Measurements from ENCODE around the gene GPC6. TPM values are rescaled to one million over a fixed set of nuclear protein-coding genes. Genes with fewer than 3 reads are reported as not detected.

The GPC6 gene
- total and polyA plus RNA-seq, 4 donors, result 5.0 to 37.4 (median 18.9) TPM

- no peak for DNase-seq
- ATAC-seq (ENCODE audit: low FRiP score), result no peak
- intact Hi-C loops (cut with DNase I), result no loop called here
These were observed 1025.4 kb downstream of the GPC6 start for GRCh38 chr13:94251831-94252608.

GRCh38 chr13:94254737-94255136 lies 1028.1 kb downstream of the GPC6 start:
- no peak overlapping the region for H3K27ac ChIP-seq (ENCODE audit: low read depth in 1 of 2, low read length in 2 of 2)
- H3K27me3 ChIP-seq (ENCODE audit: control insufficient read depth in 1 of 2, insufficient read depth in 2 of 2, low read length in 1 of 2), result no peaks in the 10 kb centered on the region
- intact Hi-C loops (cut with DNase I), result no loop called here
- no peaks in the 10 kb centered on the region for H3K36me3 ChIP-seq (ENCODE audit: control insufficient read depth in 1 of 2, insufficient read depth in 2 of 2, low read length in 1 of 2)
- ATAC-seq (ENCODE audit: low FRiP score) (no peak), DNase-seq (no peak)
- no peak overlapping the region for H3K4me3 ChIP-seq (ENCODE audit: low read length in 2 of 2)
- no peaks in the 10 kb centered on the region for H3K4me1 ChIP-seq (ENCODE audit: control insufficient read depth in 1 of 2, insufficient read depth in 2 of 2, low read length in 2 of 2)
- no peaks in the 10 kb centered on the region for H3K9me3 ChIP-seq (ENCODE audit: control insufficient read depth, low read length)

More at GRCh38 chr13:94251831-94252608, 1025.4 kb downstream of the GPC6 start:
- H3K36me3 ChIP-seq (ENCODE audit: control insufficient read depth in 1 of 2, insufficient read depth in 2 of 2, low read length in 1 of 2), result no peaks in the 10 kb centered on the region
- no peak overlapping the region for H3K4me3 ChIP-seq (ENCODE audit: low read length in 2 of 2)
- H3K27ac ChIP-seq (ENCODE audit: low read depth in 1 of 2, low read length in 2 of 2), result no peak overlapping the region
- no peaks in the 10 kb centered on the region for H3K4me1 ChIP-seq (ENCODE audit: control insufficient read depth in 1 of 2, insufficient read depth in 2 of 2, low read length in 2 of 2)
- 55 to 58% methylated on average over 9 of the region's 9 CpGs for WGBS, 2 donors
- no peaks in the 10 kb centered on the region for H3K27me3 ChIP-seq (ENCODE audit: control insufficient read depth in 1 of 2, insufficient read depth in 2 of 2, low read length in 1 of 2)
- H3K9me3 ChIP-seq (ENCODE audit: control insufficient read depth, low read length), result no peaks in the 10 kb centered on the region

DNA sequence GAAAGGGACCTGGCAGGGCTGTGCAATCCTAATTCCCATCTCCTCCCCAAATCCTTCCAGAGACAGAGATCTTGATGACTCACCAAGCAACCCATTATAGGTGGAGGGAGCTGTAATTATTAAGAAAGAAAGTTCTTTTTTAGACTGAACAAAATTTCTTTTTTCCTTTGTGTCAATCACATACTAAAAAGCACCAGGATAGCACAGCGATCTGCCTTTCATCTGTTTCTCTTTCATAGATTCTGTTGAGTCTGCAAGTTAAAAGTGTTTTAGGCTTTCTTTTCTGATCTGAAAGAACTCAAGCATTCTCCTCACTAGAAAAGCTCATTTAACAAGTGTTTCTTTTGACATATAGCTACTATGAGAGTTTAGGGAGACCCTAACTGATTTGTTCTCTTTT lies 1030.1 kb downstream of the GPC6 start:
- H3K9me3 ChIP-seq (ENCODE audit: control insufficient read depth, low read length), result no peaks in the 10 kb centered on the region
- ATAC-seq (ENCODE audit: low FRiP score), result no peak
- H3K4me1 ChIP-seq (ENCODE audit: control insufficient read depth in 1 of 2, insufficient read depth in 2 of 2, low read length in 2 of 2), result no peaks in the 10 kb centered on the region
- H3K4me3 ChIP-seq (ENCODE audit: low read length in 2 of 2), result no peak overlapping the region
- no peak for DNase-seq
- H3K27ac ChIP-seq (ENCODE audit: low read depth in 1 of 2, low read length in 2 of 2), result no peak overlapping the region
- no peaks in the 10 kb centered on the region for H3K36me3 ChIP-seq (ENCODE audit: control insufficient read depth in 1 of 2, insufficient read depth in 2 of 2, low read length in 1 of 2)
- intact Hi-C loops (cut with DNase I), result no loop called here
- no peaks in the 10 kb centered on the region for H3K27me3 ChIP-seq (ENCODE audit: control insufficient read depth in 1 of 2, insufficient read depth in 2 of 2, low read length in 1 of 2)
- 94 to 96% methylated on average over 1 of the region's 1 CpG for WGBS, 2 donors

DNA sequence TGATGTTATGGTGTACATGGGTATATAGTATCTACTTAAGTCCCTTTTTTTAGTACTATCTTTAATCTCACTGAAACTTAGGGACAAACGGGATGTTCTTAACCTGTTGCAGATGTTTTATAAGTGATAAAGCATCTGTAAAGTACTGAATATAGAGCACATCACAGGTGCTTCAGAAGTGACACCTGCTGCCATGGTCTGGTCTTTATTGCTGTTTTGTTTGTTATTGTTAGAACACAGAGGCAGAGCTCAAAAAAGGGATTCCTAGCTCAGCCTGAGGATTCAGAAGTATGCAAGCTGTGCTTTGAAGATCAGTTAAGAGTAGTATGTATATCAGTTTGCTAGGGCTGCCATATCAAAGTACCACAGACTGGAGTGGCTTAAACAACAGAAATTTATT lies 1033.4 kb downstream of the GPC6 start:
- Histone ChIP-seq H3K27ac (ENCODE audit: low read depth in 1 of 2, low read length in 2 of 2) (no peak overlapping the region), H3K9me3 (ENCODE audit: control insufficient read depth, low read length) (no peaks in the 10 kb centered on the region), H3K27me3 (ENCODE audit: control insufficient read depth in 1 of 2, insufficient read depth in 2 of 2, low read length in 1 of 2) (no peaks in the 10 kb centered on the region), H3K4me1 (ENCODE audit: control insufficient read depth in 1 of 2, insufficient read depth in 2 of 2, low read length in 2 of 2) (no peaks in the 10 kb centered on the region), H3K4me3 (ENCODE audit: low read length in 2 of 2) (no peak overlapping the region), H3K36me3 (ENCODE audit: control insufficient read depth in 1 of 2, insufficient read depth in 2 of 2, low read length in 1 of 2) (no peaks in the 10 kb centered on the region)
- DNase-seq (no peak), ATAC-seq (ENCODE audit: low FRiP score) (no peak)
- intact Hi-C loops (cut with DNase I), result no loop called here
- WGBS, 2 donors, result 92 to 94% methylated on average over 1 of the region's 1 CpG

DNA sequence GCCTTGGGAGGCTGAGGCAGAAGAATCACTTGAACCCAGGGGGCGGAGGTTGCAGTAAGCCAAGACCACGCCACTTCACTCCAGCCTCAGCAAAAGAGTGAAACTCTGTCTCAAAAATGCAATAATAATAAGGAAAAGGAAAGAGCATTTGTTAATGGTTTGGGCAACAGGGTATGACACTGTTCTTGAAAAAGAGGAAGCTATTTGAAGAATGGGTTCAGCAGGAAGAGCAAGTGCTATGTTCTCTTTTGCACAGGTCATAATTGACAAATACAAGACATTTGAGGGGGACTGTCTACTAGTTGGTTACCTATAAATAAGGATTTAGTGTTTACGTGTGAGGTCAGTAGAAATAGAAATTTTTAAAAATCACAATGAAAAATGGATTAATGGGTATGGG lies 1034.6 kb downstream of the GPC6 start:
- intact Hi-C loops (cut with DNase I), result no loop called here
- WGBS, 2 donors, result 84 to 95% methylated on average over 3 of the region's 3 CpGs
- Histone ChIP-seq H3K4me3 (ENCODE audit: low read length in 2 of 2) (no peak overlapping the region), H3K36me3 (ENCODE audit: control insufficient read depth in 1 of 2, insufficient read depth in 2 of 2, low read length in 1 of 2) (no peaks in the 10 kb centered on the region), H3K27me3 (ENCODE audit: control insufficient read depth in 1 of 2, insufficient read depth in 2 of 2, low read length in 1 of 2) (no peaks in the 10 kb centered on the region), H3K27ac (ENCODE audit: low read depth in 1 of 2, low read length in 2 of 2) (no peak overlapping the region), H3K9me3 (ENCODE audit: control insufficient read depth, low read length) (no peaks in the 10 kb centered on the region), H3K4me1 (ENCODE audit: control insufficient read depth in 1 of 2, insufficient read depth in 2 of 2, low read length in 2 of 2) (no peaks in the 10 kb centered on the region)
- no peak for DNase-seq
- ATAC-seq (ENCODE audit: low FRiP score), result no peak

GRCh38 chr13:94263038-94263437 lies 1036.4 kb downstream of the GPC6 start:
- Histone ChIP-seq H3K27ac (ENCODE audit: low read depth in 1 of 2, low read length in 2 of 2) (no peak overlapping the region), H3K27me3 (ENCODE audit: control insufficient read depth in 1 of 2, insufficient read depth in 2 of 2, low read length in 1 of 2) (no peaks in the 10 kb centered on the region), H3K36me3 (ENCODE audit: control insufficient read depth in 1 of 2, insufficient read depth in 2 of 2, low read length in 1 of 2) (no peaks in the 10 kb centered on the region), H3K4me1 (ENCODE audit: control insufficient read depth in 1 of 2, insufficient read depth in 2 of 2, low read length in 2 of 2) (no peaks in the 10 kb centered on the region), H3K4me3 (ENCODE audit: low read length in 2 of 2) (no peak overlapping the region), H3K9me3 (ENCODE audit: control insufficient read depth, low read length) (no peaks in the 10 kb centered on the region)
- ATAC-seq (ENCODE audit: low FRiP score) (no peak), DNase-seq (no peak)
- WGBS, 2 donors, result 94 to 95% methylated on average over 3 of the region's 3 CpGs
- intact Hi-C loops (cut with DNase I), result no loop called here

DNA sequence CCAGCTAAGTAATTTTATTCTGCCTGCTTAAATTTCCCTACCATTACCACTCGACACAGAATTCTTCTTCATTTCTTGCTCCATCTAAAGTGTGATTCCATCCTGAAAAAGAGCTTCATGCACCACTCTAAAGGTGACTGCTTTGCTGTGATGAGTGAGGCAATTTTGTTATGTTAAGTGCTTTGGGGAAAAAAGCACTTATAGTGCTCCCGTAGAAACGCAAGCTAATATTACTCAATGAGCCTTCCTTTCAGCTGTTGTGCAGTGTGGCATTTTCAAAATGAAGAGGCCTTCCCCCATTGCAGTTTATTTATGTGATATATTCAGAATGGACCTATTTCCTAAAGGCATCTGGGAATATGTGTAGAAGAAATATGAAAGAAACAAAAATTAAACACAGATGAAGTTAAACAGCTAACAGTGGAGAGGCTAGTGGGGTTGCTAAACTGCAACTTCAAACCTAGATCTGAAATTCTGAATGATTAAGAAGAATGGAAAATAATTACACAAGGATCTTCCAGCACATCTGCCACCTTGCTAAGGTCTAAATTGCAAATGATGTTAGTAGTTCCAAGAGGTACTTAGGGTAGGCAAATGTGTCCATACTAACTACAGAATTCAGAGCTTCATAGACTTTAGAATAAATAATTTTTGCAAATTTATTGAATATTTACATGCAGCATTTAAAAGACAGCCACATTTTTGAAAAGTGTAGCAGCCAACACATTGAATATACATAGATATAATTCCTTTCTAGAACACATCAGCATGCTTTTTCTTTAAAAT lies 1041.2 kb downstream of the GPC6 start:
- H3K9me3 ChIP-seq (ENCODE audit: control insufficient read depth, low read length), result no peaks in the 10 kb centered on the region
- ATAC-seq (ENCODE audit: low FRiP score), result no peak
- no peak for DNase-seq

GRCh38 chr13:94268661-94269060 lies 1042.1 kb downstream of the GPC6 start:
- 60 to 73% methylated on average over 5 of the region's 5 CpGs for WGBS, 2 donors
- Histone ChIP-seq H3K4me3 (ENCODE audit: low read length in 2 of 2) (no peak overlapping the region), H3K9me3 (ENCODE audit: control insufficient read depth, low read length) (no peaks in the 10 kb centered on the region), H3K27me3 (ENCODE audit: control insufficient read depth in 1 of 2, insufficient read depth in 2 of 2, low read length in 1 of 2) (no peaks in the 10 kb centered on the region), H3K4me1 (ENCODE audit: control insufficient read depth in 1 of 2, insufficient read depth in 2 of 2, low read length in 2 of 2) (no peaks in the 10 kb centered on the region), H3K36me3 (ENCODE audit: control insufficient read depth in 1 of 2, insufficient read depth in 2 of 2, low read length in 1 of 2) (no peaks in the 10 kb centered on the region), H3K27ac (ENCODE audit: low read depth in 1 of 2, low read length in 2 of 2) (no peak overlapping the region)
- intact Hi-C loops (cut with DNase I), result no loop called here
- DNase-seq (no peak), ATAC-seq (ENCODE audit: low FRiP score) (no peak)

More for the DNA sequence above, 1041.2 kb downstream of the GPC6 start:
- H3K27ac ChIP-seq (ENCODE audit: low read depth in 1 of 2, low read length in 2 of 2), result no peak overlapping the region
- no peaks in the 10 kb centered on the region for H3K27me3 ChIP-seq (ENCODE audit: control insufficient read depth in 1 of 2, insufficient read depth in 2 of 2, low read length in 1 of 2)
- no peak overlapping the region for H3K4me3 ChIP-seq (ENCODE audit: low read length in 2 of 2)
- no peaks in the 10 kb centered on the region for H3K4me1 ChIP-seq (ENCODE audit: control insufficient read depth in 1 of 2, insufficient read depth in 2 of 2, low read length in 2 of 2)
- intact Hi-C loops (cut with DNase I), result no loop called here
- H3K36me3 ChIP-seq (ENCODE audit: control insufficient read depth in 1 of 2, insufficient read depth in 2 of 2, low read length in 1 of 2), result no peaks in the 10 kb centered on the region
- 59 to 73% methylated on average over 3 of the region's 3 CpGs for WGBS, 2 donors

- DNase-seq, result no peak
- ATAC-seq (ENCODE audit: low FRiP score), result no peak
- H3K36me3 ChIP-seq (ENCODE audit: control insufficient read depth in 1 of 2, insufficient read depth in 2 of 2, low read length in 1 of 2), result no peaks in the 10 kb centered on the region
- no peak overlapping the region for H3K4me3 ChIP-seq (ENCODE audit: low read length in 2 of 2)
- intact Hi-C loops (cut with DNase I), result no loop called here
- H3K27ac ChIP-seq (ENCODE audit: low read depth in 1 of 2, low read length in 2 of 2), result no peak overlapping the region
- 87% methylated on average over 6 of the region's 6 CpGs for WGBS, 2 donors
- H3K27me3 ChIP-seq (ENCODE audit: control insufficient read depth in 1 of 2, insufficient read depth in 2 of 2, low read length in 1 of 2), result no peaks in the 10 kb centered on the region
- no peaks in the 10 kb centered on the region for H3K4me1 ChIP-seq (ENCODE audit: control insufficient read depth in 1 of 2, insufficient read depth in 2 of 2, low read length in 2 of 2)
- no peaks in the 10 kb centered on the region for H3K9me3 ChIP-seq (ENCODE audit: control insufficient read depth, low read length)
These were observed 1043.0 kb downstream of the GPC6 start for GRCh38 chr13:94269557-94269956.
